DOHH2 (cell line): ENCODE results near the gene SERPINB12.

ENCODE experiments used
- H3F3A ChIP-seq: fragments of 200-600 bp; sonication (generic), shearing (Covaris generic); 2 replicates; pipeline ENCODE4 v1.6.0; 2016; ENCODE audit warnings: antibody characterized with exemption, mild to moderate bottlenecking; ENCODE audit not compliant: control insufficient read depth, insufficient read depth
- H3K27ac ChIP-seq: fragments of 200-600 bp; sonication (generic); 2 replicates; pipeline ENCODE4 v1.5.1; 2014; ENCODE audit warnings: low read depth, mild to moderate bottlenecking, low read length, moderate library complexity
- H3K27me3 ChIP-seq: fragments of 200-600 bp; sonication (generic); 2 replicates; pipeline ENCODE4 v1.6.1; 2014; ENCODE audit warnings: mild to moderate bottlenecking, low read length, mixed read lengths; ENCODE audit not compliant: control insufficient read depth
- H3K36me3 ChIP-seq: fragments of 200-600 bp; sonication (generic); 2 replicates; pipeline ENCODE4 v1.6.1; 2014; ENCODE audit warnings: mild to moderate bottlenecking, low read length, moderate library complexity, mixed read lengths; ENCODE audit not compliant: control insufficient read depth
- H3K4me1 ChIP-seq: fragments of 200-600 bp; sonication (generic); 2 replicates; pipeline ENCODE4 v1.6.1; 2014; ENCODE audit warnings: mild to moderate bottlenecking, low read length, mixed read lengths; ENCODE audit not compliant: control insufficient read depth
- H3K4me2 ChIP-seq: fragments of 200-600 bp; sonication (generic); 2 replicates; pipeline ENCODE4 v1.6.0; 2014; ENCODE audit warnings: mild to moderate bottlenecking, low read length, moderate library complexity
- H3K4me3 ChIP-seq: fragments of 200-600 bp; sonication (generic); 2 replicates; pipeline ENCODE4 v1.5.1; 2014; ENCODE audit warnings: mild to moderate bottlenecking, low read length, mixed read lengths
- H3K79me2 ChIP-seq: fragments of 200-600 bp; sonication (generic); 2 replicates; pipeline ENCODE4 v1.6.1; 2014; ENCODE audit warnings: mild to moderate bottlenecking, low read length, mixed read lengths; ENCODE audit not compliant: control insufficient read depth
- H3K9me2 ChIP-seq: fragments of 200-600 bp; sonication (generic); replicated peaks from 2 replicates; pipeline ENCODE4 v1.6.1; 2014; ENCODE audit warnings: mild to moderate bottlenecking, low read length, mixed read lengths; ENCODE audit not compliant: control insufficient read depth
- H3K9me3 ChIP-seq: fragments of 200-600 bp; sonication (generic); 2 replicates; pipeline ENCODE4 v1.6.1; 2014; ENCODE audit warnings: antibody characterized with exemption, low read length, mixed read lengths; ENCODE audit not compliant: control insufficient read depth, insufficient read depth
- H4K20me1 ChIP-seq: fragments of 200-600 bp; sonication (generic); 2 replicates; pipeline ENCODE4 v1.6.0; 2014; ENCODE audit warnings: low read depth, mild to moderate bottlenecking, antibody characterized with exemption, low read length, moderate library complexity; ENCODE audit not compliant: control insufficient read depth, insufficient read depth
- EZH2phosphoT487 ChIP-seq: fragments of 200-600 bp; sonication (generic); IDR thresholded peaks from 2 replicates; pipeline ENCODE4 v1.6.1; 2017; ENCODE audit warnings: borderline replicate concordance, mild to moderate bottlenecking, antibody characterized with exemption, low read length, moderate library complexity, mixed read lengths
- TF ChIP-seq, protein P1 (sequence below): fragments of 200-600 bp; sonication (generic); IDR thresholded peaks from one replicate; pipeline ENCODE4 v1.5.1; 2014; ENCODE audit warnings: antibody characterized with exemption, mild to moderate bottlenecking, low read depth, low read length; ENCODE audit not compliant: poor library complexity, severe bottlenecking

Gene SERPINB12

DNA sequence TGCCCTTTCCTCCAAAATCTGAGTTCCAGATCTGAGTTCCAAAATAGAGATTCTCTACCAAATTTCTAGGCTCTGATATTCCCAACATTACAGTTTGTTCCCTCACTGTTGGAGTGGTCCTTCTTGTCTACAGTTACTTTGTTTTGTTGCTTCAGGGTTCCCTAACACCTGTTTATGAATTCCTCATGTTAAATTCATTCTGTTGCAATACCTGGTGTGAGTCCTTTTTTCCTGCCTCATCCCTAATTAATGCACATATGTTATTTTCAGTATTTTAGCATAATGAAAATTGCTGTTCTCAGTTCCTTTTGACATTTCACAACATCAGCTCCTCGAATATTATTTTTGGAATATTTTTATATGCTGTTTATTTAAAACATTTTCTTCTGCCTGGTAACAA, 61.2 kb downstream of the SERPINB12 start:
- no peak overlapping the region for H3K27ac ChIP-seq
- H4K20me1 ChIP-seq = no peaks in the 10 kb centered on the region
- no peaks in the 10 kb centered on the region for H3K27me3 ChIP-seq
- no peaks in the 10 kb centered on the region for H3K9me3 ChIP-seq
- no peak overlapping the region for H3K4me2 ChIP-seq
- H3K4me3 ChIP-seq = no peak overlapping the region
- H3K4me1 ChIP-seq = no peaks in the 10 kb centered on the region
- H3K79me2 ChIP-seq = no peaks in the 10 kb centered on the region
- TF ChIP-seq, protein P1, sequence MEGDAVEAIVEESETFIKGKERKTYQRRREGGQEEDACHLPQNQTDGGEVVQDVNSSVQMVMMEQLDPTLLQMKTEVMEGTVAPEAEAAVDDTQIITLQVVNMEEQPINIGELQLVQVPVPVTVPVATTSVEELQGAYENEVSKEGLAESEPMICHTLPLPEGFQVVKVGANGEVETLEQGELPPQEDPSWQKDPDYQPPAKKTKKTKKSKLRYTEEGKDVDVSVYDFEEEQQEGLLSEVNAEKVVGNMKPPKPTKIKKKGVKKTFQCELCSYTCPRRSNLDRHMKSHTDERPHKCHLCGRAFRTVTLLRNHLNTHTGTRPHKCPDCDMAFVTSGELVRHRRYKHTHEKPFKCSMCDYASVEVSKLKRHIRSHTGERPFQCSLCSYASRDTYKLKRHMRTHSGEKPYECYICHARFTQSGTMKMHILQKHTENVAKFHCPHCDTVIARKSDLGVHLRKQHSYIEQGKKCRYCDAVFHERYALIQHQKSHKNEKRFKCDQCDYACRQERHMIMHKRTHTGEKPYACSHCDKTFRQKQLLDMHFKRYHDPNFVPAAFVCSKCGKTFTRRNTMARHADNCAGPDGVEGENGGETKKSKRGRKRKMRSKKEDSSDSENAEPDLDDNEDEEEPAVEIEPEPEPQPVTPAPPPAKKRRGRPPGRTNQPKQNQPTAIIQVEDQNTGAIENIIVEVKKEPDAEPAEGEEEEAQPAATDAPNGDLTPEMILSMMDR = no peak
- no peak for TF ChIP-seq EZH2phosphoT487
- no peaks in the 10 kb centered on the region for H3K36me3 ChIP-seq
- no peaks in the 10 kb centered on the region for H3K9me2 ChIP-seq
- no peaks in the 10 kb centered on the region for H3F3A ChIP-seq

- H3K27me3 ChIP-seq = no peaks in the 10 kb centered on the region
- no peaks in the 10 kb centered on the region for H3K79me2 ChIP-seq
- H3K27ac ChIP-seq = no peak overlapping the region
- no peaks in the 10 kb centered on the region for H3F3A ChIP-seq
- H3K9me2 ChIP-seq = no peaks in the 10 kb centered on the region
- no peaks in the 10 kb centered on the region for H3K36me3 ChIP-seq
- H4K20me1 ChIP-seq = no peaks in the 10 kb centered on the region
- no peaks in the 10 kb centered on the region for H3K4me1 ChIP-seq
- no peak for TF ChIP-seq EZH2phosphoT487
- TF ChIP-seq, protein P1 = no peak
- H3K4me2 ChIP-seq = no peak overlapping the region
- no peaks in the 10 kb centered on the region for H3K9me3 ChIP-seq
- no peak overlapping the region for H3K4me3 ChIP-seq
These were observed 61.6 kb downstream of the SERPINB12 start for GRCh38 chr18:63603772-63604171.

GRCh38 chr18:63604791-63605567, 62.8 kb downstream of the SERPINB12 start:
- no peaks in the 10 kb centered on the region for H3K9me3 ChIP-seq
- H3K36me3 ChIP-seq = no peaks in the 10 kb centered on the region
- no peaks in the 10 kb centered on the region for H3K27me3 ChIP-seq
- no peak overlapping the region for H3K27ac ChIP-seq
- no peak overlapping the region for H3K4me3 ChIP-seq
- H4K20me1 ChIP-seq = no peaks in the 10 kb centered on the region
- TF ChIP-seq, protein P1 = no peak
- no peak for TF ChIP-seq EZH2phosphoT487
- H3F3A ChIP-seq = no peaks in the 10 kb centered on the region
- H3K4me1 ChIP-seq = no peaks in the 10 kb centered on the region
- H3K9me2 ChIP-seq = no peaks in the 10 kb centered on the region
- no peak overlapping the region for H3K4me2 ChIP-seq
- H3K79me2 ChIP-seq = no peaks in the 10 kb centered on the region
